GM21619 (cell line): ENCODE results near the gene PCBP4.

Experiments used
- ATAC-seq: cut with Tn5 transposase; IDR thresholded peaks from one replicate; pipeline ENCODE4 v1.9.1; 2021; ENCODE audit not compliant: unreplicated experiment

PCBP4 gene

DNA sequence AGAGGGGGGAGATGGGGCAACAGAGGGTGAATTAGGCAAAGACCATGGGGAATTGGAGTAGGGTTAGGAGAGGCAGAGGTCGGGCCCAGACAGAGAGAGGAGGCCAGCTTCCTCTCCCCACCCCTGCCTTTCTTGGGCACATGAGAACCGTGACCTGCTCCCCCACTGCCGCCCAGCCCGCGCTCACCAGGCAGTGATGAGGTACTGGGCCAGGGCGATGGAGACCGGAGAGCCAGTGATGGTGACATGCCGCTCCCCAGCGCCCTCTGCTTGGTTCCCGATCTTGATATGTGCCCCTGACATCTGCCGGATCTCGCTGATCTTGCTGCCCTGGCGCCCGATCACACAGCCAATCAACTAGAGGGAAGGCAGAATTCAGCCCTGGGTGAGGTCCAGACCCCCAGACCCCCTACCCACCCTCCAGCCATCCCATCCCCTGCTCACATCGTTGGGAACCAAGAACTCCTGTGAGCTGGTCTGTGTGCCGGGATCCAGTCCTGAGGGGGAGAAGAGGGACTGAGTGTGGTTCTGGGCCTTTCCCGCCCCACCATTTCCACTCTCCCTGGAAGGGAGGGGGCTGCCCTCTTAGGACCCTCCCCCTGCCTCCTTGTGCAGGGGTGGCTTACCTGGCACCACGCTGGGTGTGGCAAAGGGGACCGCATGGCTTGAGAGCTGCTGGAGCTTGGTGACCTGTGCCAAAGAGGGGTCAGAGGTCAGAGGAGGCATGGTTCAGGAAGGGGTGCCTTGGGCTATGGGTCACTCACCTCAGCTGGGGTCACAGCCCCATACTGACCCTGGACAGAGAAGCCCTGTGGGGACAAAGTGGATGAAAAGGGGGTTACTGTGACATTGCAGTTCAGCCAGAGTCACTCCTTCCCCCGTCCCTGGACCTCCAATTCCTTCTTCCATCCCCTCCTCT lies 8.4 kb downstream of the PCBP4 start:
- ATAC-seq: no peak

DNA sequence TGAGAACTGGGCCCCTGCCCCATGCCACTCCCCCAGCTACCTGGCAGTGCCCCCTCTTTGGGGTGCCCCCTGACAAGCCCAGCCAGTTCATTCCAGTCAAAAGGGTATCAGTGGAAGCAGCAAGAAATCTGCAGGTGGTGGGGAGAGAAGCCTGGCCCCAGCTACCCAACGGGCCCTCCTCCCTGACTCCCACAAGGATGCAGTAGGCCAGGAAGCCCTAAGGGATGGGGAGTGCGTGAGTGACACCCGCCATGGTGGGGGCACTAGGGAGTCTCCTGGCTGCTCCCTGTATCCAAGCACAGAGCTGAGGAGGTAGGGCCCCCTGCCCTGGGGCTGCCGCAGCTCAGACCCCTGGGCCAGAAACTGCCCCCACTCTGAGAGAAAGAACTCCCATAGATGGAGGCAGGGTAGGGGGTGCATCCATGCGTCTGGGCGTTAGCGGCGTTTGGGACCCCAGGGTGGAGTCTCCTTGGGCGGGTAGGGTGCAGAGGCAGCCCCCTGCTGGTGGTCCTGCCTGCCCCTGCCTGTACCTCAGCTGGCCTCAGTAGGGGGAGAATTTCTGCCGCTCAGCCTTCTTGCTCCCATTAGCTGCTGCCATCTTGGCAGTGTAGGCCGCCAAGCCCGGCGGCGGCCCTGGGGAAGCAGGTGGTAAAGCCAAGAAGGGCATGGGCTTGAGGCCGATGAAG lies 9.6 kb downstream of the PCBP4 start:
- ATAC-seq: no peak

DNA sequence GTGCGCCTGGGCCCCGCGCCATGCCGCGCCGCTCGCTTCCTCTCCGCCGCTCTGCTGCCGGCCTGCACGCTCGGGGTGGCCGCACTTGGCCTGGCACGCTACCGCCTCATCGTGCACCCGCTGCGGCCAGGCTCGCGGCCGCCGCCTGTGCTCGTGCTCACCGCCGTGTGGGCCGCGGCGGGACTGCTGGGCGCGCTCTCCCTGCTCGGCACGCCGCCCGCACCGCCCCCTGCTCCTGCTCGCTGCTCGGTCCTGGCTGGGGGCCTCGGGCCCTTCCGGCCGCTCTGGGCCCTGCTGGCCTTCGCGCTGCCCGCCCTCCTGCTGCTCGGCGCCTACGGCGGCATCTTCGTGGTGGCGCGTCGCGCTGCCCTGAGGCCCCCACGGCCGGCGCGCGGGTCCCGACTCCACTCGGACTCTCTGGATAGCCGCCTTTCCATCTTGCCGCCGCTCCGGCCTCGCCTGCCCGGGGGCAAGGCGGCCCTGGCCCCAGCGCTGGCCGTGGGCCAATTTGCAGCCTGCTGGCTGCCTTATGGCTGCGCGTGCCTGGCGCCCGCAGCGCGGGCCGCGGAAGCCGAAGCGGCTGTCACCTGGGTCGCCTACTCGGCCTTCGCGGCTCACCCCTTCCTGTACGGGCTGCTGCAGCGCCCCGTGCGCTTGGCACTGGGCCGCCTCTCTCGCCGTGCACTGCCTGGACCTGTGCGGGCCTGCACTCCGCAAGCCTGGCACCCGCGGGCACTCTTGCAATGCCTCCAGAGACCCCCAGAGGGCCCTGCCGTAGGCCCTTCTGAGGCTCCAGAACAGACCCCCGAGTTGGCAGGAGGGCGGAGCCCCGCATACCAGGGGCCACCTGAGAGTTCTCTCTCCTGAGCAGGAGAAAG lies 11.1 kb downstream of the PCBP4 start:
- no peak for ATAC-seq

DNA sequence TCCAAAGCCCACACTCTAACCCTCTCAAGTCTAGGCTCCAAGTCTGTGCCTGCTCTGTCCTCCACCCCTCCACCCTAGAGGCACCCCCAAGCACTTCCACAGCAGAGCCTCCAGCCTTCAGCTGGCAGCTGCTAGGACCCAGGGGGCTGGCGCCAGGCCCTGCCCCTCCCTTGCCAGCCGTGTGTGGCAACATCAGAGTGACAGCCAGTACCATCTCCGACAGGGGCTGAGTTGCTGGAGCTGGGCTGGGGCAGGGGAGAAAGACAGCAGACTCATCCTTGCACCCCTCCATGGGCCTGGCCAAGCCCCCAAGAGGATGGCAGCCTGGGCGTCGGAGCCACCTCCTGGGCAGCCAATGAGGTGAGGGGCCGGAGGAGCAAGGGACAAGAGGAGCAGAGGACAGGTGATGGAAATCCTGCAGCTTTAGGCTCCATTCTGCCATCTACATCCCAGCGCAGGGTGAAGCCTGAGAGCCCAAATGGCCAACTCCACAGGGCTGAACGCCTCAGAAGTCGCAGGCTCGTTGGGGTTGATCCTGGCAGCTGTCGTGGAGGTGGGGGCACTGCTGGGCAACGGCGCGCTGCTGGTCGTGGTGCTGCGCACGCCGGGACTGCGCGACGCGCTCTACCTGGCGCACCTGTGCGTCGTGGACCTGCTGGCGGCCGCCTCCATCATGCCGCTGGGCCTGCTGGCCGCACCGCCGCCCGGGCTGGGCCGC lies 11.9 kb downstream of the PCBP4 start, which contains the start of gene GPR62:
TSS of gene GPR62 (plus strand) at position 207 of the 718 bp plus-strand sequence. CDS start at position 479, 272 bp downstream.
- ATAC-seq: no peak

DNA sequence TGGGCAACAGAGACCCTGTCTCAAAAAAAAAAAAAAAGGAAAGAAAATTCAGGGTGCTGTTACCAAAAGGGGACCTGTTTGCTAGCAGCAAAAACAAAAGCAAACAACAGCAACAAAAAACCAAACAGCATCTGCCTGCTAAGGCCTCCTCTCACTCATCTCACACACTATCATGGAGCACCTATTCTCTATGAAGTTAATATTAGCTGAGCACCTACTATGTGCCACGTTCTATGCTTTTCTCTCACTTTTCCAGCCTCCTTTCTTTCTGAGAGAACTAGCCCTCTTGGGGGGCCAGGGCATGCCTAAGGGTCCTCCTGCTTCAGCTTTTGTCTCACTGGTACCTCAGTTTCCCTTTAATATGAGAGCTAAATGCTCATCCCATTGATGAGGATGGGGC lies 12.5 kb downstream of the PCBP4 start:
- ATAC-seq: no peak

DNA sequence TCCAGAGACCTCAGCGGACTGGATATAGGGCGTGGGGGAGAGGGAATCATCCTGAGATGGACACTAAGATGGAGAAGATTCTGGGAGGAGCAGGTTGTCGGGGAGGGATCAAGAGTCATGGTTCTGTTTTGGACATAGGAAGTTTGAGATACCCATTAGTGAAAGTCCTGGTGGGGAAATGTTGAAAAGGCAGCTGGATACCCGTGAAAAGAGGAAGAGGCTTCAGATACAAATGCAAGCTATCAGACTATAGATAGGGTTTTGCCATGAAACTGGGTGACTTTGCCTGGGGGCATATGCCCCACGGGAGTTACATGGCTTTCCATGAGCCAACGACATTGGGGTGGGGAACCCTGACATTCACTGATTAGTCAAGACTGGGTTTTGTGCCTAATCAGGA lies 13.1 kb downstream of the PCBP4 start:
- no peak for ATAC-seq

DNA sequence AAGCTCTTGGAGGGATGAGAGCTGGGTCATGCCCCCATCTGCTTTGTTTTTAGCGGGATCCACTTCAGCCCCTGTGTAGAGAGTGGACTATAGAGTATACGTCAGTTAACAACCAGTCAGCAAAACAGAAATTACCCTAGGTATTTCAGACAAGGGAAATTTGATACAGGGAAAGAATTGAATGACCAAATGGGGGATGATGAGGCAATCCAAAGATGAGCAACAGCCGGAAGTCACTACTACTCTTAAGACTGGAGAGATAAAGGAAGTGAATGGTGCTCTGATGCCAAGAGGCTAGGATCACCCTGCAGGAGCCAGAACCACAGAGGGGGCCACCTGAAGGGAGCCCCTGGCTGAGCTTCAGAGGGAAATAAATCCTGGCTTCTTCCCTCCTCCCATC lies 13.8 kb downstream of the PCBP4 start:
- ATAC-seq: no peak

DNA sequence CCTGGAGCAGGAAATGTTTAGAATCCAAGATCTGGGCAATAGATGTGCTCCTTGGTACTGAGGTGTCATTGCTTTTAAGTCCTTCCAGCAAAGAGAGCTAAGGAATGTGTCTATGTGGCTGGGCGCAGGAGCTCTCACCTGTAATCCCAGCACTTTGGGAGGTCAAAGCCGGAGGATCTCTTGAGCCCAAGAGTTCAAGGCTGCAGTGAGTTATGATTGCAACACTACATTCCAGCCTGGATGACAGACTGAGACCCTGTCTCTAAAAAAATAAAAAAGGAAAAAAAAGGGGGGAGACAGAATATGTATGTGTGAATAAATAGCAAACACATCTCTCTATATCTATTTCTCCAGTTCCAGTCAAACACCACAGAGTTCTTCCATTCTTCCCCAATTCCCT lies 16.4 kb downstream of the PCBP4 start:
- ATAC-seq: no peak

DNA sequence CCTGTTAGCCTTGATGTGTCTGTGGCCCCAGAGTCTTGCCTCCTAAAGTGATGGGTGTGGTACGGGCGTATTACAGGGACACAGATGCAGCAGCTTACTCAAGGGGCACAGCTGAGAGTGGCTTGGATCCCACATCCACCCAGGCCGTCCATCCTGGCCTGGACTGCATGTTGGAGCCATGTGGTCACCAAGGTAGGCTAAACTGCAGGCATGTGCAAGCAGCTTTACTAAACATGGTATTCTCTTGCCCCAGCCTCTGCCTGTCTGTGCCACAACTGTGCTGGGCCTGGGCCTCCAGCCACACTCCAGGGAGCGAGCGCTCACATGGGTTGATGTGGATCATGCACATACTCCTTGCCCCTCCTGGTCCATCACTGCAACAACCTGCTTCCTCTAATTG lies 18.1 kb downstream of the PCBP4 start:
- no peak for ATAC-seq

DNA sequence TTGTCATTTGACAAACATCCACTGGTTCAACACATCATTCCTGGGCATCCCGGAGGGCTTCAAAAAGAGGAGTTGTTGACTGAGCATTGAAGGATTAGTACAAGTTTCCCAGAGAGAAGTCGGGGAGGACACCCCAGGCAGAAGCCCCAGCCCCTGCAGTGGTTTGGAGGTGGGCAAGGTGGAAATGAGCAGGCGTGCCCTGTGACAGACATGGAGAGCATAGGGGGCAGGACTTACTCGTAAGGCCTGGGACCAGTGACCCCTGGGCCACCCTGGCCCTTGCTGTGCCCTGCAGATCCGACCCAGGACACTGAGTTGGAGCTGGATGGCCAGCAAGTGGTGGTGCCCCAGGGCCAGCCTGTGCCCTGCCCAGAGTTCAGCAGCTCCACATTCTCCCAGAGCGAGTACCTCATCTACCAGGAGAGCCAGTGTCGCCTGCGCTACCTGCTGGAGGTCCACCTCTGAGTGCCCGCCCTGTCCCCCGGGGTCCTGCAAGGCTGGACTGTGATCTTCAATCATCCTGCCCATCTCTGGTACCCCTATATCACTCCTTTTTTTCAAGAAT lies 19.2 kb downstream of the PCBP4 start:
- no peak for ATAC-seq

DNA sequence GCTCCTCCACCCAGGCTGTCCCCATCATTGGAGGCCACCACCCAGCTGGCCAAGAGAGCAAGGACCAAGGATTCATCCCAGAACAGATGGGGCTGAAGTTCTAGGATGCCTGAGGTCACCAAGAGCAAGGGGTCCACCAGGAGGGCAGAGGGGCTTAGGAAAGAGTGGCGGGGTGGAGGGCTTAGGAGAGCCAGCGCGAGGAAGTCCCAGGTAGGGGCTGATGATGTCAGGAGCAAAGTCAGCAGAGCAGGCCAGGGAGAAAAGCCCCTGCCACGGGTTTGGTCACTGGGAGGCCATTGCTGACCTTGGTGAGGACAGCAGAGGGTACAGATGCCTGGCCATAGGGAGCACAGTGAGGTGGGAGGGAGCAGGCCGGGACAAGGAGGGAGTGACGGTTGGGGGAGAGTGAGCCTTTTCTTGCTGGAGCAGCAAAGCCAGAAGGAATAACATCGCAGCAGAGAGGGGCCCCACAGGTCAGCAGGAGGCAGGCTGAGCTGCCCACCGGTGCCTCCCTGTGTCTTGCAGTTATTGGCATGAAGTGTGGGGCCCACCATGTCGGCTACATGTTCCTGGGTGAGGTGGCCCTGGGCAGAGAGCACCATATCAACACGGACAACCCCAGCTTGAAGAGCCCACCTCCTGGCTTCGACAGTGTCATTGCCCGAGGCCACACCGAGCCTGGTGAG lies 19.9 kb downstream of the PCBP4 start:
- no peak for ATAC-seq

DNA sequence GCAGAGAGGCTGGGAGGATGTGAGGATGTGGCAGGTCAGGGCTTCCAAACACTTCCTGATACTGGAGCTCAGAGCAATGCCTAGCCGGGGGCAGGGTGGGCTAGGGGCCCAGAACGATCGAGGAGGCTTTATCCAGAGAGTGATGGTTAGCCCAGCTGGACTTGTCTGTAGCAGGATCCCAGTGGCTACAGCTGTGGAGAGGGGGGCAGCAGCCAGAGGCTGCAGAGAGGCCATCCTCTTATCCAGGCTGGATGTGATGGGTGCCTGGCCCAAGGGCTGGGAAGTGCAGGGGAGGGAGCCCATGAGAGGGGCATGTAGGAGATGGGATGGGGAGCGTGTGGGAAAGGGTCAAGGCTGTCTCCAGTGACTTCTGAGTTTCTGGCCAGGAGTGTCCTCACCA lies 20.5 kb downstream of the PCBP4 start:
- ATAC-seq: no peak

DNA sequence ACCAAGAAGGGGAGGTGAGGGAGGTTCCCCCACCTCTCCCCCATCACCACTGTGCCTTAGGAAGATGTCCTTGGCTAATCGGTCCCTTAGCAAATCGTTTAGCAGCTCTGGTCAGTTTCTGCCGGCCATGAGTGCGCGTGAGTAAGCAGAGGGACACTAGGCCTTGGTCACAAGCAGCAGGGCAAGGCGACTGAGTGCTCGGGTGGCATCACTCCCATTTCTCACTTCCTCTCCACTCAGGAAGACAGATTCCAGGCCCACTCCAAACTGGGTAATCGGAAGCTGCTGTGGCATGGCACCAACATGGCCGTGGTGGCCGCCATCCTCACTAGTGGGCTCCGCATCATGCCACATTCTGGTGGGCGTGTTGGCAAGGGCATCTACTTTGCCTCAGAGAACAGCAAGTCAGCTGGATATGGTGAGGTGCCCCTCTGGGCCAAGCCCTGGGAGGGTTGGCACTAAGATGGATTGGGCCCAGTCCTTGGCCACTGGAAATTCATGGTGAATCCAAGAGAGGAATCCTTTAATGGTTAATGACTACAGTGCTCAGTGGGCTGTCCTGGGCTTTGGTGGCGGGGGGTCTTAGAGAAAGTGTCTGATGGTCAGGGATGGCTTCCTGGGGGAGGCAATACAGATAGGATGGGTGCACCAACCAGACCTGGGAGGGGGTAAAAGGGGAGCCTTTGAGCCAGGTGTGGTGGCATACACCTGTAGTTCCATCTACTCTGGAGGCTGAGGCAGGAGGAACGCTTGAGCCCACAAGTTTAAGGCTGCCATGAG lies 21.1 kb downstream of the PCBP4 start:
- no peak for ATAC-seq

DNA sequence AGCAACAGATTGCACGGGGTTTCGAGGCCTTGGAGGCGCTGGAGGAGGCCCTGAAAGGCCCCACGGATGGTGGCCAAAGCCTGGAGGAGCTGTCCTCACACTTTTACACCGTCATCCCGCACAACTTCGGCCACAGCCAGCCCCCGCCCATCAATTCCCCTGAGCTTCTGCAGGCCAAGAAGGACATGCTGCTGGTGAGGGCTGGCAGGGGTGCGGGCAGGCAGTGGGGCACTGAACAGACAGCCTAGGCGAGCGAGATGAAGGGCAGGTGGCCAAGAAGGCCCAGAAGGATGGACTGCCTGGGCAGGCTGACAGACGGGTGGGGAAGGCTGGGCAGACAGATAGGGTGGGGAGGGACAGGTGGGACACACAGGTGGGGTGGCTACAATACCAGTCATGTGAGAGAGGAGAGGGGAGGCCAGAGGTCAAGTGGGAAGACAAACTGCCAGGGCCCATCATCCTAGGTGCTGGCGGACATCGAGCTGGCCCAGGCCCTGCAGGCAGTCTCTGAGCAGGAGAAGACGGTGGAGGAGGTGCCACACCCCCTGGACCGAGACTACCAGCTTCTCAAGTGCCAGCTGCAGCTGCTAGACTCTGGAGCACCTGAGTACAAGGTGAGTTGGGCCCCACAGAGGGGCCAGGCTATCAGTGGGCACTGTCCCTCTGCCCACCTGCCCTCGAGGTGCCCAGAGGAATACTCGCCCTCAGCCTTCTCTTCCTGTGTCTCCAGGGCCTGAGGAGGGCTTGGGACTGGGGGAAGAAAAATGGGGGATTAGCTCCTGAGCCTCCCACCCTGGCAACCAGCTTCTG lies 22.0 kb downstream of the PCBP4 start:
- no peak for ATAC-seq

DNA sequence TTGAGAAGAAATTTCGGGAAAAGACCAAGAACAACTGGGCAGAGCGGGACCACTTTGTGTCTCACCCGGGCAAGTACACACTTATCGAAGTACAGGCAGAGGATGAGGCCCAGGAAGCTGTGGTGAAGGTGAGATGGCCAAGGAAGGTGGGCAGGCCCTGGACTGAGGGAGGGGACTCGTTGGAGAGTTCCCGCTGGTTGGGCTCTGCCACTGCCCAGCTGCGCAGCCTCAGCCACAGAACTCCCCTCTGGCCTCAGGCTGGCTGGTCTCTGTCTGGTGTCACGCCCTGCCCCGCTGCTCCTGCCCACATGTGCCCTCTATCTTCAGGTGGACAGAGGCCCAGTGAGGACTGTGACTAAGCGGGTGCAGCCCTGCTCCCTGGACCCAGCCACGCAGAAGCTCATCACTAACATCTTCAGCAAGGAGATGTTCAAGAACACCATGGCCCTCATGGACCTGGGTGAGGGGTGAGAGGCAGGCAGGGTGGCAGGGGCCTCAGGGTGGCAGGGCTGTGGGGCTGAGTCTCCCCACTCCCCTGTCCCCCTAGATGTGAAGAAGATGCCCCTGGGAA lies 22.7 kb downstream of the PCBP4 start:
- ATAC-seq: no peak

DNA sequence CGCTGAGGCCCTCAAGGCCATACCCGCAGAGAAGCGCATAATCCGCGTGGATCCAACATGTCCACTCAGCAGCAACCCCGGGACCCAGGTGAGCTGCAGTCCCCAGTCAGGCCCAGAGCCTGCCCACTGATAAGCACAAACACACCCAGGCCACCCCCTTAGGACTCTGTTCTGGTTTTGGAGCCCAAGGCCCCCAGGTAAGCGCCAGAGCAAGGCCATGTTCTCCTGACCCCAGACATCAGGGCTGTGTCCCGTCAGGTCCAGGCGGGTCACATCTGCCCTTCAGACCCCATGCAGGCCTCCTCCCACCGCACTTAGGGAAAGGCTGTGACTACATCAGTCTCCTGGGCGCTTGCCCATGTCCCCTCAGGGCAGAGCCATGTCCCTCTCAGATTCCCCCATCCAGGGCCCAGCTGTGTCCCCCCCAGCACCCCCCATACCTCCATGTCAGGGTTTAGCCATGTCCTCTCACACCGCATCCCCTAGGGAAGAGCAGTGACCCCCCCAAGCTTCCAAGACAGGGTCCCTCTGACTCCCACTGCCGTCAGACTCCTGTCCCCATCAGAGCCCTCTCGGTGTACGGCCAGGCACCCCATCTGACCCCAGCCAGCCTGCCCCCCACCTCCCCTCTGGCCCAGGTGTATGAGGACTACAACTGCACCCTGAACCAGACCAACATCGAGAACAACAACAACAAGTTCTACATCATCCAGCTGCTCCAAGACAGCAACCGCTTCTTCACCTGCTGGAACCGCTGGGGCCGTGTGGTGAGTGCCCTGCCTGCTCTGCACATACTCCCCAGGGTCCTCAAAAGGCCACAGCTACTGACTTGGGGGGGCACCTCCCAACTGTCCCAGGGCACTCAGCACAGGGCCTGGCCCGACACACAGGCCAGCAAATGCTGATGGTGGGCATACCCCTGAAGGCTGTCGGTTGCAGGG lies 23.5 kb downstream of the PCBP4 start:
- no peak for ATAC-seq
